GM12878 (cell line): Measurements from ENCODE around the gene PTGFRN. TPM values are rescaled to one million over a fixed set of nuclear protein-coding genes. Genes with fewer than 3 reads are reported as not detected.

Experiments used
- ATAC-seq: fragments of 200-7000 bp; cut with Tn5 transposase; 3 replicates; pipeline ENCODE4 v1.9.1; 2020; ENCODE audit warnings: mild to moderate bottlenecking, moderate library complexity
- BruUV-seq: library from RNA; stranded (reverse); fragments of 400-500 nt; replicated peaks from 2 replicates; lab custom pipeline; 2021; lab: Mats Ljungman, UMichigan
- CTCF ChIA-PET: fragments of 300-600 bp; sonication (Branson Sonifier 250); formaldehyde crosslinking; extraction: SDS; loops from one replicate; lab custom pipeline; 2021; ENCODE audit warnings: inconsistent platforms; lab: Yijun Ruan, JAX
- POLR2A ChIA-PET: fragments of 350-600 bp; formaldehyde crosslinking; extraction: SDS; loops from one replicate; lab custom pipeline; 2021; ENCODE audit warnings: inconsistent platforms; lab: Charles Lee
- RAD21 ChIA-PET: fragments of 300-600 bp; sonication (Branson Sonifier 250); formaldehyde crosslinking; loops from one replicate; lab custom pipeline; 2023; ENCODE audit warnings: antibody characterized with exemption; ENCODE audit not compliant: unreplicated experiment; lab: Charles Lee
- SMC1A ChIA-PET: fragments of 300-600 bp; sonication (Branson Sonifier 250); formaldehyde crosslinking; loops from one replicate; lab custom pipeline; 2023; ENCODE audit not compliant: unreplicated experiment, uncharacterized antibody; lab: Charles Lee
- DNase-seq: peaks from one replicate; pipeline ENCODE4 v3.0.0-alpha.2; 2011; ENCODE audit warnings: low read depth, low spot score
- FAIRE-seq: peaks from 3 replicates; lab custom pipeline; 2011; peaks lifted over from hg19 to GRCh38; lab: Jason Lieb, UNC
- H2AFZ ChIP-seq: 2 replicates; pipeline ENCODE4 v1.6.0; 2011; ENCODE audit warnings: low read depth, low read length, control low read depth; ENCODE audit not compliant: control insufficient read depth
- H3K27ac ChIP-seq: 2 replicates; pipeline ENCODE4 v1.5.1; 2011; ENCODE audit warnings: control low read depth; ENCODE audit not compliant: control insufficient read depth, insufficient read depth
- H3K27me3 ChIP-seq, 2 experiments: replicated peaks in 1 of 2; 2 replicates each; pipeline versions ENCODE4 v1.6.0 to v1.6.1; 2011; ENCODE audit warnings: low read length in 1 of 2; ENCODE audit not compliant: control insufficient read depth in 2 of 2, insufficient read depth in 2 of 2
- H3K36me3 ChIP-seq, 2 experiments: 2 replicates each; pipeline ENCODE4 v1.5.1; 2011; ENCODE audit warnings: low read length in 1 of 2; ENCODE audit not compliant: control insufficient read depth in 2 of 2, insufficient read depth in 2 of 2
- H3K4me1 ChIP-seq: 2 replicates; pipeline ENCODE4 v1.6.1; 2011; ENCODE audit warnings: mild to moderate bottlenecking, low read length, moderate library complexity, mixed read lengths; ENCODE audit not compliant: control insufficient read depth, insufficient read depth
- H3K4me2 ChIP-seq: 2 replicates; pipeline ENCODE4 v1.6.0; 2011; ENCODE audit warnings: control low read depth; ENCODE audit not compliant: control insufficient read depth, insufficient read depth
- H3K4me3 ChIP-seq: fragments of 200-600 bp; sonication (generic); 2 replicates; pipeline ENCODE4 v1.5.1; 2016
- H3K79me2 ChIP-seq: 2 replicates; pipeline ENCODE4 v1.6.0; 2011; ENCODE audit warnings: low read length; ENCODE audit not compliant: control insufficient read depth, insufficient read depth
- H3K9ac ChIP-seq: 2 replicates; pipeline ENCODE4 v1.8.0; 2011; ENCODE audit warnings: low read length, control low read depth, mixed read lengths; ENCODE audit not compliant: control insufficient read depth, insufficient read depth
- H3K9me3 ChIP-seq: replicated peaks from 3 replicates; pipeline ENCODE4 v1.5.1; 2011; ENCODE audit warnings: mild to moderate bottlenecking, low read length; ENCODE audit not compliant: control insufficient read depth, insufficient read depth
- H4K20me1 ChIP-seq: 2 replicates; pipeline ENCODE4 v1.6.0; 2011; ENCODE audit not compliant: control insufficient read depth, insufficient read depth
- BCLAF1 ChIP-seq: fragments of 450-650 bp; IDR thresholded peaks from 2 replicates; pipeline ENCODE4 v1.6.1; 2017; ENCODE audit warnings: antibody characterized with exemption, mild to moderate bottlenecking, moderate library complexity
- IKZF2 ChIP-seq, 2 experiments: fragments of 450-650 bp; IDR thresholded peaks; 2 replicates each; pipeline ENCODE4 v1.6.1; 2017; ENCODE audit warnings: mild to moderate bottlenecking in 2 of 2, moderate library complexity in 2 of 2
- KLF5 ChIP-seq: fragments of 450-650 bp; IDR thresholded peaks from 2 replicates; pipeline ENCODE4 v1.6.1; 2014; ENCODE audit warnings: mild to moderate bottlenecking; ENCODE audit not compliant: partially characterized antibody
- NFXL1 ChIP-seq: fragments of 450-650 bp; IDR thresholded peaks from 2 replicates; pipeline ENCODE4 v1.6.1; 2017; ENCODE audit warnings: antibody characterized with exemption, mild to moderate bottlenecking, borderline replicate concordance
- PBX3 ChIP-seq: IDR thresholded peaks from 2 replicates; pipeline ENCODE4 v1.6.1; 2011; ENCODE audit warnings: mild to moderate bottlenecking, low read depth, low read length, moderate library complexity; ENCODE audit not compliant: insufficient replicate concordance
- RAD21 ChIP-seq: IDR thresholded peaks from 2 replicates; pipeline ENCODE4 v1.6.1; 2011; ENCODE audit warnings: mild to moderate bottlenecking, low read depth, low read length, moderate library complexity; ENCODE audit not compliant: insufficient read depth
- SRF ChIP-seq, 2 experiments: IDR thresholded peaks; 2 replicates each; pipeline ENCODE4 v1.6.1; 2011; ENCODE audit warnings: low read depth in 2 of 2, low read length in 2 of 2, mild to moderate bottlenecking in 1 of 2, moderate library complexity in 1 of 2
- TCF7 ChIP-seq: IDR thresholded peaks from 2 replicates; pipeline ENCODE4 v1.6.1; 2014; ENCODE audit warnings: antibody characterized with exemption, borderline replicate concordance
- ZBTB4 ChIP-seq: fragments of 450-650 bp; formaldehyde crosslinking; IDR thresholded peaks from 2 replicates; pipeline ENCODE4 v1.4.0; 2022; ENCODE audit warnings: mild to moderate bottlenecking, moderate library complexity
- ZNF207 ChIP-seq: fragments of 450-650 bp; IDR thresholded peaks from 2 replicates; pipeline ENCODE4 v1.6.1; 2014; ENCODE audit warnings: antibody characterized with exemption, mild to moderate bottlenecking, borderline replicate concordance
- WGBS: methylation state at CpG from one replicate; pipeline ENCODE4 v1.1.6; 2016; ENCODE audit warnings: low lambda C conversion rate; ENCODE audit not compliant: insufficient replicate concordance, insufficient coverage; ENCODE audit errors: missing lambda C conversion rate; 5-methylcytosine and 5-hydroxymethylcytosine counted together
- in situ Hi-C: fragments of 300-500 bp; cut with MboI; formaldehyde crosslinking; loops from 9 replicates; pipeline ENCODE4 v1.14.3; 2018; ENCODE audit warnings: mixed read lengths
- intact Hi-C: fragments of 100-400 bp; cut with micrococcal nuclease; formaldehyde crosslinking; loops from one replicate; pipeline ENCODE4 v1.14.2; 2022; ENCODE audit not compliant: unreplicated experiment
- polyA plus RNA-seq, 11 experiments: library from polyadenylated mRNA; depleted of rRNA in 4 of 11; unstranded in 6 of 11; stranded (reverse) in 5 of 11; fragments of >200 nt; fragmentation: Nextera tagmentation in 4 of 11; fragmentation: Illumina TruSeq in 1 of 11; extraction: Ambion mirVana in 4 of 11; extraction: Trizol in 1 of 11; gene quantifications; 1 replicate in 1 of 11; 2 replicates in 10 of 11; pipeline versions ENCODE4 v1.2.1 to v1.2.3, GENCODE V29; 2011 to 2016; ENCODE audit warnings: inconsistent platforms in 2 of 11, missing spikeins in 2 of 11, low read depth in 1 of 11
- total RNA-seq, 4 experiments: library from RNA; depleted of rRNA in 3 of 4; stranded (reverse); fragments of >200 nt in 3 of 4; fragmentation: Illumina TruSeq in 1 of 4; extraction: Trizol in 1 of 4; gene quantifications; 2 replicates each; pipeline versions ENCODE4 v1.2.1 to v1.2.3, GENCODE V29; 2013 to 2021

The PTGFRN gene
- total and polyA plus RNA-seq, 10 of the 15 experiments (the other 5 are each of a cell fraction or from before 2014, with no cell fraction given), result 2.7 to 8.3 (median 5.1) TPM

- Histone ChIP-seq H3K4me2 (no peak overlapping the region), H4K20me1 (no peaks in the 10 kb centered on the region), H3K4me1 (no peaks in the 10 kb centered on the region), H3K36me3 (no peaks in the 10 kb centered on the region), H3K27ac (no peak overlapping the region), H3K27me3 (no peaks in the 10 kb centered on the region; a peak in 1 of 4 replicates), H2AFZ (no peak overlapping the region), H3K9ac (no peak overlapping the region), H3K4me3 (no peak overlapping the region), H3K9me3 (no peaks in the 10 kb centered on the region), H3K79me2 (no peaks in the 10 kb centered on the region)
- DNase-seq, result no peak
- no TSS peak for BruUV-seq
- ChIA-PET POLR2A (interaction anchor here (0.5 kb wide), 1 partner anchor 52 kb away, joined by 6 read pairs; no protein-coding TSS in a partner anchor), SMC1A (interaction anchor here (1.5 kb wide), 1 partner anchor 14 kb away, joined by 3 read pairs; no protein-coding TSS in a partner anchor), RAD21 (interaction anchor here (1.2 to 1.6 kb wide), 2 partner anchors 9 to 64 kb away, joined by 3 read pairs; no protein-coding TSS in a partner anchor), CTCF (no interaction called here)
- ATAC-seq, result no peak
- no peak for FAIRE-seq
- TF ChIP-seq ZNF207, result no peak
- TF ChIP-seq ZBTB4 (CRISPR knock-in tag), result no peak
- TF ChIP-seq IKZF2 (IDR thresholded peaks at IDR 0.05), result no peak
- no peak for TF ChIP-seq SRF (IDR thresholded peaks at IDR 0.05; ENCODE audit: low read depth in 2 of 2, low read length in 2 of 2)
- no peak for TF ChIP-seq PBX3
- TF ChIP-seq NFXL1, result no peak
- no peak for TF ChIP-seq BCLAF1
- TF ChIP-seq RAD21, result no peak
- TF ChIP-seq TCF7, result no peak
- no peak for TF ChIP-seq KLF5
- intact Hi-C loops (no loop called here), in situ Hi-C loops (no loop called here)
- WGBS, result 35% methylated on average over 5 of the region's 5 CpGs
Observed at GRCh38 chr1:116891396-116892079, 18.2 kb upstream of the PTGFRN start.
